Measurements from ENCODE around the gene AHRR. TPM values are rescaled to one million over a fixed set of nuclear protein-coding genes. Genes with fewer than 3 reads are reported as not detected.

Gene AHRR
- total and polyA plus RNA-seq, 7 donors: under 0.01 to 1.8 (median 1.0) TPM; not detected in 1

GRCh38 chr5:422323-423232 is 101.1 kb downstream of the AHRR start:
- DNase-seq: peak; percentile 50
- no peak overlapping the region for H3K27ac ChIP-seq
- WGBS, 2 donors: 80 to 86% methylated on average over 32 of the region's 32 CpGs
- intact Hi-C loops (cut with DNase I): no loop called here
- H3K4me3 ChIP-seq: no peak overlapping the region
- TF ChIP-seq, protein P1, sequence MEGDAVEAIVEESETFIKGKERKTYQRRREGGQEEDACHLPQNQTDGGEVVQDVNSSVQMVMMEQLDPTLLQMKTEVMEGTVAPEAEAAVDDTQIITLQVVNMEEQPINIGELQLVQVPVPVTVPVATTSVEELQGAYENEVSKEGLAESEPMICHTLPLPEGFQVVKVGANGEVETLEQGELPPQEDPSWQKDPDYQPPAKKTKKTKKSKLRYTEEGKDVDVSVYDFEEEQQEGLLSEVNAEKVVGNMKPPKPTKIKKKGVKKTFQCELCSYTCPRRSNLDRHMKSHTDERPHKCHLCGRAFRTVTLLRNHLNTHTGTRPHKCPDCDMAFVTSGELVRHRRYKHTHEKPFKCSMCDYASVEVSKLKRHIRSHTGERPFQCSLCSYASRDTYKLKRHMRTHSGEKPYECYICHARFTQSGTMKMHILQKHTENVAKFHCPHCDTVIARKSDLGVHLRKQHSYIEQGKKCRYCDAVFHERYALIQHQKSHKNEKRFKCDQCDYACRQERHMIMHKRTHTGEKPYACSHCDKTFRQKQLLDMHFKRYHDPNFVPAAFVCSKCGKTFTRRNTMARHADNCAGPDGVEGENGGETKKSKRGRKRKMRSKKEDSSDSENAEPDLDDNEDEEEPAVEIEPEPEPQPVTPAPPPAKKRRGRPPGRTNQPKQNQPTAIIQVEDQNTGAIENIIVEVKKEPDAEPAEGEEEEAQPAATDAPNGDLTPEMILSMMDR (IDR thresholded peaks at IDR 0.05): no peak
- no peaks in the 10 kb centered on the region for H3K36me3 ChIP-seq
- H3K4me1 ChIP-seq: no peaks in the 10 kb centered on the region
- H3K27me3 ChIP-seq: no peaks in the 10 kb centered on the region
- no peaks in the 10 kb centered on the region for H3K9me3 ChIP-seq

DNA sequence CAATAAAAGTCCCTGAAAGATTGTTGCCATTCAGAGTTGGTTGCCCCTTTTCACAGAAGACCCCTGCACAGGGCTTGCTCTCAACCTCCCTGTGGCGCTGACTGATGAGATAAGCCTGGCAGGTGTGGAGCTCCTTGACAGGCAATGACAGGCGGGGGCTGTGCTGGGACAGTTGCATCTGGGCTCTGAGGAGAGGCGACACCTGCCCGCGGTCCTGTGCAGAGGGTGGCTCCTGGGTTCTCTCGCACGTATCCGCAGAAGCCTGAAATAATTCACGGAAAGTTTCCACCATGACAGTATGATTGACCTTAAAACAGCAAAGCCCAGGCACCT is 101.7 kb downstream of the AHRR start:
- intact Hi-C loops (cut with DNase I): no loop called here
- DNase-seq: peak; percentile 29

GRCh38 chr5:423626-424261 is 102.2 kb downstream of the AHRR start:
- DNase-seq: peak; percentile 53
- intact Hi-C loops (cut with DNase I): no loop called here
- Histone ChIP-seq H3K4me1 (no peaks in the 10 kb centered on the region), H3K27me3 (no peaks in the 10 kb centered on the region), H3K4me3 (no peak overlapping the region), H3K9me3 (no peaks in the 10 kb centered on the region), H3K27ac (no peak overlapping the region), H3K36me3 (no peaks in the 10 kb centered on the region)
- WGBS, 2 donors: 68 to 83% methylated on average over 24 of the region's 24 CpGs
- TF ChIP-seq POLR2AphosphoS5 (IDR thresholded peaks at IDR 0.05) (no peak), POLR2A (IDR thresholded peaks at IDR 0.05) (no peak), EP300 (IDR thresholded peaks at IDR 0.05) (no peak)
- TF ChIP-seq, protein P1 (IDR thresholded peaks at IDR 0.05): no peak

More for the DNA sequence above, 101.7 kb downstream of the AHRR start:
- no peaks in the 10 kb centered on the region for H3K27me3 ChIP-seq
- H3K4me3 ChIP-seq: no peak overlapping the region
- WGBS, 2 donors: 88 to 89% methylated on average over 9 of the region's 9 CpGs
- no peak overlapping the region for H3K27ac ChIP-seq
- H3K36me3 ChIP-seq: no peaks in the 10 kb centered on the region
- H3K4me1 ChIP-seq: no peaks in the 10 kb centered on the region
- H3K9me3 ChIP-seq: no peaks in the 10 kb centered on the region
- TF ChIP-seq POLR2A (IDR thresholded peaks at IDR 0.05) (no peak), POLR2AphosphoS5 (IDR thresholded peaks at IDR 0.05) (no peak), EP300 (IDR thresholded peaks at IDR 0.05) (no peak)
- TF ChIP-seq, protein P1 (IDR thresholded peaks at IDR 0.05): no peak

- H3K27ac ChIP-seq: no peak overlapping the region
- intact Hi-C loops (cut with DNase I): no loop called here
- peaks cover 0 to 2% (median 0%) of the 10 kb centered on the region in 4 donors for H3K4me1 ChIP-seq
- H3K4me3 ChIP-seq: no peak overlapping the region
- WGBS, 2 donors: 76 to 80% methylated on average over 11 of the region's 11 CpGs
- DNase-seq: peak; percentile 40
- H3K27me3 ChIP-seq: no peaks in the 10 kb centered on the region
- H3K9me3 ChIP-seq: no peaks in the 10 kb centered on the region
- no peak for TF ChIP-seq POLR2A (IDR thresholded peaks at IDR 0.05)
- TF ChIP-seq POLR2AphosphoS5 (IDR thresholded peaks at IDR 0.05): no peak
- TF ChIP-seq, protein P1 (IDR thresholded peaks at IDR 0.05): no peak
- no peak for TF ChIP-seq EP300 (IDR thresholded peaks at IDR 0.05)
- no peaks in the 10 kb centered on the region for H3K36me3 ChIP-seq
These were observed 103.0 kb downstream of the AHRR start for GRCh38 chr5:424301-425110.

Measured in sigmoid colon (tissue), 7 donors.